GM12878 (cell line): ENCODE measurements around the gene SNAI3. TPM values are rescaled to one million over a fixed set of nuclear protein-coding genes. Genes with fewer than 3 reads are reported as not detected.
A peak's percentile ranks its signal among the peaks of the same experiment; 100 is the strongest.

Experiments
- BCLAF1 ChIP-seq: fragments of 450-650 bp; IDR thresholded peaks from 2 replicates; pipeline ENCODE4 v1.6.1; 2017; ENCODE audit warnings: antibody characterized with exemption, mild to moderate bottlenecking, moderate library complexity
- CBX3 ChIP-seq: fragments of 200-600 bp; sonication (generic); IDR thresholded peaks from 2 replicates; pipeline ENCODE4 v1.6.1; 2016; ENCODE audit warnings: low read depth, borderline replicate concordance
- CREM ChIP-seq: IDR thresholded peaks from 2 replicates; pipeline ENCODE4 v1.6.1; 2014; ENCODE audit warnings: antibody characterized with exemption, low read depth
- CUX1 ChIP-seq: IDR thresholded peaks from 2 replicates; pipeline ENCODE4 v1.6.1; 2012; ENCODE audit warnings: improper control_type of control experiment, low read depth, low read length; ENCODE audit not compliant: insufficient replicate concordance
- ESRRA ChIP-seq: IDR thresholded peaks from 2 replicates; pipeline ENCODE4 v1.6.1; 2012; ENCODE audit warnings: mild to moderate bottlenecking, low read length, improper control_type of control experiment
- FOS ChIP-seq: IDR thresholded peaks from 3 replicates; pipeline ENCODE4 v1.6.1; 2011; ENCODE audit warnings: borderline replicate concordance; ENCODE audit not compliant: insufficient read length; ENCODE audit errors: extremely low read depth
- HDGF ChIP-seq: fragments of 450-650 bp; IDR thresholded peaks from 2 replicates; pipeline ENCODE4 v1.6.1; 2016; ENCODE audit warnings: antibody characterized with exemption
- HSF1 ChIP-seq: fragments of 150-350 bp; IDR thresholded peaks from 2 replicates; pipeline ENCODE4 v1.6.1; 2014; ENCODE audit warnings: mild to moderate bottlenecking, low read depth, low read length
- IRF4 ChIP-seq: IDR thresholded peaks from 2 replicates; pipeline ENCODE4 v1.6.1; 2011; ENCODE audit warnings: low read depth, low read length
- JUNB ChIP-seq: IDR thresholded peaks from 2 replicates; pipeline ENCODE4 v1.6.1; 2016; ENCODE audit warnings: antibody characterized with exemption, mild to moderate bottlenecking
- KDM1A ChIP-seq: fragments of 200-600 bp; sonication (generic); IDR thresholded peaks from 2 replicates; pipeline ENCODE4 v1.6.1; 2016; ENCODE audit warnings: borderline replicate concordance
- LARP7 ChIP-seq: fragments of 450-650 bp; IDR thresholded peaks from 2 replicates; pipeline ENCODE4 v1.6.1; 2017; ENCODE audit warnings: mild to moderate bottlenecking
- NFYA ChIP-seq: IDR thresholded peaks from 2 replicates; pipeline ENCODE4 v1.6.1; 2011; ENCODE audit warnings: low read depth, mild to moderate bottlenecking, low read length, improper control_type of control experiment, borderline replicate concordance
- PML ChIP-seq: IDR thresholded peaks from 2 replicates; pipeline ENCODE4 v1.6.1; 2012; ENCODE audit warnings: low read length, inconsistent platforms
- RAD21 ChIP-seq: IDR thresholded peaks from 2 replicates; pipeline ENCODE4 v1.6.1; 2011; ENCODE audit warnings: mild to moderate bottlenecking, low read depth, low read length, moderate library complexity; ENCODE audit not compliant: insufficient read depth
- RB1 ChIP-seq: fragments of 450-650 bp; formaldehyde crosslinking; IDR thresholded peaks from 2 replicates; pipeline ENCODE4 v1.6.1; 2017; ENCODE audit warnings: mild to moderate bottlenecking, borderline replicate concordance
- RBBP5 ChIP-seq: fragments of 200-600 bp; sonication (generic); conservative IDR thresholded peaks from 2 replicates; pipeline ENCODE4 v1.6.1; 2016
- RCOR1 ChIP-seq: conservative IDR thresholded peaks from 2 replicates; pipeline ENCODE4 v1.6.1; 2012; ENCODE audit warnings: low read depth, low read length, improper control_type of control experiment
- SIN3A ChIP-seq: IDR thresholded peaks from 2 replicates; pipeline ENCODE4 v1.6.1; 2012; ENCODE audit warnings: low read depth, low read length, improper control_type of control experiment
- SPI1 ChIP-seq: IDR thresholded peaks from 2 replicates; pipeline ENCODE4 v1.6.1; 2011; ENCODE audit warnings: low read depth, mild to moderate bottlenecking, low read length, moderate library complexity, borderline replicate concordance; ENCODE audit not compliant: insufficient read depth
- SREBF1 ChIP-seq: IDR thresholded peaks from 2 replicates; pipeline ENCODE4 v1.6.1; 2012; ENCODE audit warnings: mild to moderate bottlenecking, low read length
- SREBF2 ChIP-seq: IDR thresholded peaks from 2 replicates; pipeline ENCODE4 v1.6.1; 2012; ENCODE audit warnings: mild to moderate bottlenecking, low read length
- STAT1 ChIP-seq: fragments of 450-650 bp; conservative IDR thresholded peaks from 2 replicates; pipeline ENCODE4 v1.6.1; 2014; ENCODE audit warnings: antibody characterized with exemption, mild to moderate bottlenecking
- YBX1 ChIP-seq: fragments of 450-650 bp; IDR thresholded peaks from 2 replicates; pipeline ENCODE4 v1.6.1; 2016; ENCODE audit warnings: antibody characterized with exemption
- polyA plus RNA-seq, 11 experiments: library from polyadenylated mRNA; depleted of rRNA in 4 of 11; unstranded in 6 of 11; stranded (reverse) in 5 of 11; fragments of >200 nt; fragmentation: Nextera tagmentation in 4 of 11; fragmentation: Illumina TruSeq in 1 of 11; extraction: Ambion mirVana in 4 of 11; extraction: Trizol in 1 of 11; gene quantifications; 1 replicate in 1 of 11; 2 replicates in 10 of 11; pipeline versions ENCODE4 v1.2.1 to v1.2.3, GENCODE V29; 2011 to 2016; ENCODE audit warnings: inconsistent platforms in 2 of 11, missing spikeins in 2 of 11, low read depth in 1 of 11
- total RNA-seq, 4 experiments: library from RNA; depleted of rRNA in 3 of 4; stranded (reverse); fragments of >200 nt in 3 of 4; fragmentation: Illumina TruSeq in 1 of 4; extraction: Trizol in 1 of 4; gene quantifications; 2 replicates each; pipeline versions ENCODE4 v1.2.1 to v1.2.3, GENCODE V29; 2013 to 2021

The SNAI3 gene
- total and polyA plus RNA-seq, 10 of the 15 experiments (the other 5 are each of a cell fraction or from before 2014, with no cell fraction given): 0.21 to 7.4 (median 3.0) TPM

- TF ChIP-seq CUX1 (no peak), LARP7 (peak; percentile 97), CREM (peak; percentile 93), HSF1 (no peak), JUNB (no peak), CBX3 (no peak), IRF4 (no peak), NFYA (peak; percentile 17; the same call in 1 of the 2 replicates), BCLAF1 (no peak), YBX1 (no peak), RAD21 (no peak), RBBP5 (no peak), SIN3A (peak; percentile 67), ESRRA (no peak), RB1 (peak; percentile 49; the same call in 1 of the 2 replicates), FOS (peak; percentile 70), SREBF1 (no peak), SREBF2 (peak; percentile 66; the same call in 1 of the 2 replicates), PML (no peak; the same call in 1 of the 2 replicates), HDGF (peak; percentile 90), SPI1 (no peak), KDM1A (no peak), STAT1 (no peak), RCOR1 (no peak)
These were observed 23.3 kb downstream of the SNAI3 start, which contains the start of gene MVD (continued) for GRCh38 chr16:88662843-88663606.
